H7 (cell line): Measurements from ENCODE around the gene OR5B3. TPM values are rescaled to one million over a fixed set of nuclear protein-coding genes. Genes with fewer than 3 reads are reported as not detected.

Experiments
- DNase-seq: peaks from one replicate; pipeline ENCODE4 v3.0.0; 2012
- H3K27me3 ChIP-seq: 2 replicates; pipeline ENCODE4 v1.6.0; 2011; ENCODE audit warnings: mild to moderate bottlenecking, low read length; ENCODE audit not compliant: control insufficient read depth, insufficient read depth
- H3K36me3 ChIP-seq: replicated peaks from 2 replicates; pipeline ENCODE4 v1.5.1; 2011; ENCODE audit warnings: low read length; ENCODE audit not compliant: control insufficient read depth, insufficient read depth
- H3K4me3 ChIP-seq: 2 replicates; pipeline ENCODE4 v1.5.1; 2011; ENCODE audit warnings: low read depth, mild to moderate bottlenecking, control low read depth, low read length, moderate library complexity; ENCODE audit not compliant: insufficient read depth
- total RNA-seq: library from RNA; depleted of rRNA; stranded (reverse); fragments of >200 nt; shearing (Covaris generic); gene quantifications from 2 replicates; pipeline ENCODE4 v1.2.3, GENCODE V29; 2014; rRNA removed

Gene OR5B3
- total RNA-seq, 1 experiment from 2014 or later: not detected

DNA sequence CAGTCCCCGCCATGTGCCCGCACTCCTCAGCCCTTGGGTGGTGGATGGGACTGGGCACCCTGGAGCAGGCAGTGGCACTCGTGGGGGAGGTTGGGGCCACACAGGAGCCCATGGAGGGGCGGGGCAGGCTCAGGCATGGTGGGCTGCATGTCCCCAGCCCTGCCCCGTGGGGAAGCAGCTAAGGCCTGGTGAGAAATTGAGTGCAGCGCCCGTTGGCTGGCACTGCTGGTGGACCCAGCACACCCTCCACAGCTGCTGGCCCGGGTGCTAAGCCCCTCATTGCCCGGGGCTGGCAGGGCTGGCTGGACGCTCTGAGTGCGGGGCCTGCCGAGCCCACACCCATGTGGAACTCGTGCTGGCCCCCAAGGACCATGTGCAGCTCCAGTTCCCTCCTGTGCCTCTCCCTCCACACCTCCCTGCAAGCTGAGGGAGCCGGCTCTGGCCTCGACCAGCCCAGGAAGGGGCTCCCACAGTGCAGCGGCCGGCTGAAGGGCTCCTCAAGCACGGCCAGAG, 16.1 kb downstream of the OR5B3 start:
- Histone ChIP-seq H3K27me3 (no peaks in the 10 kb centered on the region), H3K4me3 (no peak overlapping the region), H3K36me3 (no peaks in the 10 kb centered on the region)
- no peak for DNase-seq

DNA sequence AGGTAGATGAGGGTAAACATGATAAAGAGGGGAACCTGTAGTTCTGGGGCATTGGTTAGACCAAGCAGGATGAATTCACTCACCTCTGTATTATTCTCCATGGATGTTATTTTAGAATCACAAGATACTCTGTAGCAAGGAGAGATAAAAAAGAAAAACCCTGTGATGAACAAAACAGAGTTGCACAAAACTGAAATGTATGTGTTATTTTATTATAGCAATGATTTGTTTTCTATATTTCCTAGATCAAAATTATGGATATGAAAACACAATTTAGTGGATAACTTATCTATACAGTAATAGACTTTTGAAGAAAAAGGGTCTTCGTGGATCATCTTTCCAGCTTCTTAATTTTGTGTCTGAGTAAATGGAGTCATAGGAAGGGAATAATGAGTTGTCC, 47.7 kb downstream of the OR5B3 start, which contains the start of gene OR5B17:
Gene OR5B17, minus strand, starts transcription at position 101 of the 400 bp plus-strand sequence. Its CDS starts 0 bp downstream, at position 101.
- Histone ChIP-seq H3K36me3 (no peaks in the 10 kb centered on the region), H3K4me3 (no peak within 1 kb of the TSS), H3K27me3 (no peaks in the 10 kb centered on the region)
- DNase-seq: no peak

DNA sequence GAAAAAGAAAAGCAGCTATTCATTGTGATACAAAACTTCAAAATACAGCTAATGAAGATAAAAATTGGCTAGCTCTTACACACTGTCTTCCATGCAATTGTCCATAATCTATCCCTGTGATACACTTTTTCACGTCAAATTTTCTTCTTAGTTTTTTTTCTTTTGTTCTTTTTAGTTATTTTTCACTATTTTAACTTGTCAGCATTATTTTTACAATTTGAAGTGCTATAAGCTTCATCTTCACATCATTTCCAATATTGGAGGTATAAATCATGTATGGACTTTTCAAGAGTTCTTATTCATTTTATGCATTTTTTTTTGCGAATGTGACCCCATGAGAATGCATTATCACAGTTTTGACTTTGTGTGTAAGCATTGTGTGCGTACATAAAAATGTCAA, 51.9 kb downstream of the OR5B3 start:
- Histone ChIP-seq H3K36me3 (no peaks in the 10 kb centered on the region), H3K4me3 (no peak overlapping the region), H3K27me3 (no peaks in the 10 kb centered on the region)
- no peak for DNase-seq

Other genes with a start within 250 kb of the OR5B3 start
- gene OR9Q2, start 217.8 kb downstream of the OR5B3 start, total RNA-seq: not detected in 2 replicates
- gene OR1S2, start 202.7 kb downstream of the OR5B3 start, total RNA-seq: not detected in 2 replicates
- not detected in 2 replicates for gene OR1S1, start 194.2 kb downstream of the OR5B3 start, total RNA-seq
- gene OR10Q1, start 178.0 kb downstream of the OR5B3 start, total RNA-seq: not detected in 2 replicates
- not detected in 2 replicates for gene OR10W1, start 138.6 kb downstream of the OR5B3 start, total RNA-seq
- not detected in 2 replicates for gene OR5B17, start 47.8 kb downstream of the OR5B3 start, total RNA-seq
- not detected in 2 replicates for gene OR5B2, start 21.2 kb upstream of the OR5B3 start, total RNA-seq
- gene OR5B12, start 35.4 kb upstream of the OR5B3 start, total RNA-seq: 0.18 TPM in 1 of 2 replicates, not detected in the other
- not detected in 2 replicates for gene OR5B21, start 101.2 kb upstream of the OR5B3 start, total RNA-seq
- gene LPXN, start 169.0 kb upstream of the OR5B3 start, total RNA-seq: 2.2 and 2.8 TPM in 2 replicates
- 20.5 and 28.3 TPM in 2 replicates for gene ZFP91, start 172.2 kb upstream of the OR5B3 start, total RNA-seq
- gene CNTF, start 215.8 kb upstream of the OR5B3 start, total RNA-seq: 0.26 and 0.73 TPM in 2 replicates